ENCODE data around the gene OR6S1.

OR6S1 gene

GRCh38 chr14:20641591-20641990 lies at the start of gene OR6S1:
Gene OR6S1 (minus strand): TSS chr14:20641691. CDS start chr14:20641691, 0 bp downstream.
- no peak for DNase-seq (ENCODE audit: low spot score)

GRCh38 chr14:20690848-20691640 lies 49.6 kb upstream of the OR6S1 start:
- DNase-seq (ENCODE audit: low spot score) = peak; percentile 63

GRCh38 chr14:20688167-20688839 lies 46.8 kb upstream of the OR6S1 start, which contains the start of gene ANG:
Gene ANG (plus strand): TSS chr14:20688764. CDS start chr14:20693565, 4,801 bp downstream.
- DNase-seq (ENCODE audit: low spot score) = no peak

GRCh38 chr14:20687362-20688166 lies 46.1 kb upstream of the OR6S1 start:
- no peak for DNase-seq (ENCODE audit: low spot score)

- DNase-seq (ENCODE audit: low spot score) = no peak
Observed at GRCh38 chr14:20686386-20687143, 45.1 kb upstream of the OR6S1 start.

- no peak for DNase-seq (ENCODE audit: low spot score)
Observed at GRCh38 chr14:20684662-20685456, 43.4 kb upstream of the OR6S1 start.

GRCh38 chr14:20683891-20684661 lies 42.6 kb upstream of the OR6S1 start, which contains the start of gene RNASE4:
Gene RNASE4 (plus strand): TSS chr14:20684560. CDS start chr14:20699372, 14,812 bp downstream.
- DNase-seq (ENCODE audit: low spot score) = peak; percentile 71

GRCh38 chr14:20683125-20683890 lies 41.8 kb upstream of the OR6S1 start:
- DNase-seq (ENCODE audit: low spot score) = peak; percentile 55

- DNase-seq (ENCODE audit: low spot score) = peak; percentile 87
Observed at GRCh38 chr14:20682435-20683124, 41.1 kb upstream of the OR6S1 start.

GRCh38 chr14:20682127-20682434 lies 40.6 kb upstream of the OR6S1 start:
- no peak for DNase-seq (ENCODE audit: low spot score)

GRCh38 chr14:20681348-20682126 lies 40.0 kb upstream of the OR6S1 start:
- DNase-seq (ENCODE audit: low spot score) = peak; percentile 55

- DNase-seq (ENCODE audit: low spot score) = peak; percentile 52
Observed at GRCh38 chr14:20680843-20681347, 39.4 kb upstream of the OR6S1 start.

- DNase-seq (ENCODE audit: low spot score) = no peak
Observed at GRCh38 chr14:20680363-20680762, 38.9 kb upstream of the OR6S1 start.

GRCh38 chr14:20679907-20680306 lies 38.4 kb upstream of the OR6S1 start:
- no peak for DNase-seq (ENCODE audit: low spot score)

GRCh38 chr14:20676072-20676471 lies 34.6 kb upstream of the OR6S1 start:
- DNase-seq (ENCODE audit: low spot score) = no peak

GRCh38 chr14:20675669-20676068 lies 34.2 kb upstream of the OR6S1 start:
- no peak for DNase-seq (ENCODE audit: low spot score)

- no peak for DNase-seq (ENCODE audit: low spot score)
Observed at GRCh38 chr14:20671597-20672283, 30.2 kb upstream of the OR6S1 start.
